ENCODE measurements around the gene EXPH5. TPM values are rescaled to one million over a fixed set of nuclear protein-coding genes. Genes with fewer than 3 reads are reported as not detected.

EXPH5 gene
- total RNA-seq, 1 donor from 2014 or later, result 3.1 TPM

Other genes with a start within 250 kb of the EXPH5 start
- gene C11orf65, start 126.2 kb downstream of the EXPH5 start, total RNA-seq, result 0.62 TPM
- gene POGLUT3, start 95.4 kb downstream of the EXPH5 start, total RNA-seq, result 9.4 TPM
- 33.4 TPM for gene DDX10, start 71.3 kb upstream of the EXPH5 start, total RNA-seq

Data from occipital lobe (tissue), 1 donor.